Measurements from ENCODE around the gene LIME1.

The LIME1 gene

DNA sequence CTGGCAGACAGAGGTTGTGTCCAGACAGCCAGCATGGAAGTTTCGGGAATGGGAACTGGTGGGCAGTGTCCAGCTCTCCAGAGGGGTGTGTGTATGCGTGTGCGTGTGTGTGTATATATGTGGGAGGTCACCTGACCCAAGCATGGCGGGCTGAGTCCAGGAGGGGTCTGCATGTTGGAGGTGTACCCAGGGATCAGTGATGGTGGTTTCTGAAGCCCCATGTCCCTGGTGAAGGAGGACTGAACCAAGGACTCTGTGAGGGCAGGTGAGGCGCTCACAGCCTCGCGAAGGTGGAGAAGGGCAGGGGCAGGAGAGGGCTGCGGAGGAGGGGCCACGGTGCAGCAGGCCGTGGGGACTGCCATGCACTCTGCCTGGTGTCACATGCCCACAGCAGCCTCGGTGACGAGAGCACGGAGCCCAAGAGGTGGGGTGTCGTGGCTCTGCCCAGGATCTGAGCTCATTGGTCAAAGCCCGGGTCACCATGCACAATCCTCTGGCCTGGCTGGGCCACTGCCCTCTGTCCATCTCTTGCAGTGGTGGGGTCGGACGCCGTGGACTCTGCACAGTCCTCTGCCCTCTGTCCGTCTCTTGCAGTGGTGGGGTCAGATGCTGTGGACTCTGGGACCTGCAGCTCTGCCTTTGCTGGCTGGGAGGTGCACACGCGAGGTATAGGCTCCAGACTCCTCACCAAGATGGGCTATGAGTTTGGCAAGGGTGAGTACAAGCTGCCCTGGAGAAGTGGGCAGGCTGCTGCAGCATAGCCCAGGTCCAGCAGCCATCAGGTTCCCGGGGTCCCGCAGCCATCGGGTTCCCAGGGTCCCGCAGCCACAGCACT is 2.1 kb upstream of the LIME1 start:
- intact Hi-C loops (cut with DNase I), result no loop called here
- no peak for DNase-seq

DNA sequence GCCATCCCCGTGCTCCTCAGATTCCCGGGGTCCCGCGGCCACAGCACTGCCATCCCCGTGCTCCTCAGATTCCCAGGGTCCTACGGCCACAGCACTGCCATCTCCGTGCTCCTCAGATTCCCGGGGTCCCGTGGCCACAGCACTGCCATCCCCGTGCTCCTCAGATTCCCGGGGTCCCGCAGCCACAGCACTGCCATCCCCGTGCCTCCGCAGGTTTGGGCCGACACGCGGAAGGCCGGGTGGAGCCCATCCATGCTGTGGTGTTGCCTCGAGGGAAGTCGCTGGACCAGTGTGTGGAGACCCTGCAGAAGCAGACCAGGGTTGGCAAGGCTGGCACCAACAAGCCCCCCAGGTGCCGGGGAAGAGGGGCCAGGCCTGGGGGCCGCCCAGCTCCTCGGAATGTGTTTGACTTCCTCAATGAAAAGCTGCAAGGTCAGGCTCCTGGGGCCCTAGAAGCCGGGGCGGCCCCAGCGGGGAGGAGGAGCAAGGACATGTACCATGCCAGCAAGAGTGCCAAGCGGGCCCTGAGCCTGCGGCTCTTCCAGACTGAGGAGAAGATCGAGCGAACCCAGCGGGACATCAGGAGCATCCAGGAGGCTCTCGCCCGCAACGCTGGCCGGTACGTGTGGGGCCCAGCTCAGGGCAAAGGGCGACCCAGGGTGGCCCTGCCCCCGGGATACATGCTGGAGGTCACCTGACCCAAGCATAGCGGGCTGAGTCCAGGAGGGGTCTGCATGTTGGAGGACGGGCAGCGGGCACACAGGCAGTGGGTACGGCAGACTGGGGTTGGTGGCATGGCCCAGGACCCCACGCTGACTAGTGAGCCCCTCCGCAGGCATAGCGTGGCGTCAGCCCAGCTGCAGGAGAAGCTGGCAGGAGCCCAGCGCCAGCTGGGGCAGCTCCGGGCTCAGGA is 1.3 kb upstream of the LIME1 start:
- DNase-seq, result peak in 20 of 42 donors; percentile 14 to 76 (median 62)
- intact Hi-C loops (cut with DNase I), result no loop called here

DNA sequence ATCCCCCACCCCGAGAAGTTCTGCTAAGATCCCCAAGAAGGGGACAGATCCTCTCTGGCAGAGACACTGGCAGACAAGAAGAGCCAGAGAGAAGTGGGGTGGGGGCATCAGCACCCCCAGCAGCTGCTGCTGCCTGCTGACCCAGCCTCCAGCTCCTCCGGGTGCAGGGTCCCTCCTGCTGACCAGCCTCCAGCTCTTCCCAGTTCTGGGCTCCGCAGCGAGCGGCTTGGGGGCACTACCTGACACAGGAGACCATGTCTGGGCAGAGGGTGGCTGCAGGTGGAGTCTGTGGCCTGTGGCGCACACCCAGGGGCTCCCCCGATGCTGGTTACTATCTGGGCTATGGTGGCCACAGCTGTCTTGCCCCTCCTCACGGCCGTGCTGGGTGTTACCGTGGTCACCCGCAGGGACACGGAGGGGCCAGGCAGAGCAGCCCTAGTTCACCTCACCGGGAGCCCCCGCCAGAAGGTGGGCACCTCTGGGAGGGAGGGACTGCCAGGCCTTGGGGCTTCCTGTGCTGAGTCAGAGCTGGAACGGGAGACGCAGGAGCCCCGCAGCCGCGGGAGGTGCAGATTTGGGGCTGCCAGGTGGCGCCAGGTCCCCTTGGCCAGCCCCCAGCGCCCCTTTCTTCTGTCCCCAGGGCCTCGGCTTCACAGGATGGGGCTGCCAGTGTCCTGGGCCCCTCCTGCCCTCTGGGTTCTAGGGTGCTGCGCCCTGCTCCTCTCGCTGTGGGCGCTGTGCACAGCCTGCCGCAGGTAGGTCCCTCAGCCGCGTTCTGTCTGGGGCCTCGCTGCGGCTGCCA is 630 bp downstream of the LIME1 start:
- intact Hi-C loops (cut with DNase I), result no loop called here
- DNase-seq, result peak in 4 of 42 donors; percentile 28 to 57 (median 40)

DNA sequence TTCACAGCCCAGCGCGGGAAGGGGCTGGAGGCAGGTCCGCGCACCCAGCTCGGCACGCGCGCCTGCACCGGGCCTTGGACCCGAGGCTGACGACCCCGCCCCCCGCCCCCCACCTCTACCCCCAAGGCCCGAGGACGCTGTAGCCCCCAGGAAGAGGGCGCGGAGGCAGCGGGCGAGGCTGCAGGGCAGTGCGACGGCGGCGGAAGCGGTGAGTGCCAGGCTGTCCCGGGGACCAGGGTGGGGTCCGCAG is 1.2 kb downstream of the LIME1 start:
- intact Hi-C loops (cut with DNase I), result no loop called here
- no peak for DNase-seq

DNA sequence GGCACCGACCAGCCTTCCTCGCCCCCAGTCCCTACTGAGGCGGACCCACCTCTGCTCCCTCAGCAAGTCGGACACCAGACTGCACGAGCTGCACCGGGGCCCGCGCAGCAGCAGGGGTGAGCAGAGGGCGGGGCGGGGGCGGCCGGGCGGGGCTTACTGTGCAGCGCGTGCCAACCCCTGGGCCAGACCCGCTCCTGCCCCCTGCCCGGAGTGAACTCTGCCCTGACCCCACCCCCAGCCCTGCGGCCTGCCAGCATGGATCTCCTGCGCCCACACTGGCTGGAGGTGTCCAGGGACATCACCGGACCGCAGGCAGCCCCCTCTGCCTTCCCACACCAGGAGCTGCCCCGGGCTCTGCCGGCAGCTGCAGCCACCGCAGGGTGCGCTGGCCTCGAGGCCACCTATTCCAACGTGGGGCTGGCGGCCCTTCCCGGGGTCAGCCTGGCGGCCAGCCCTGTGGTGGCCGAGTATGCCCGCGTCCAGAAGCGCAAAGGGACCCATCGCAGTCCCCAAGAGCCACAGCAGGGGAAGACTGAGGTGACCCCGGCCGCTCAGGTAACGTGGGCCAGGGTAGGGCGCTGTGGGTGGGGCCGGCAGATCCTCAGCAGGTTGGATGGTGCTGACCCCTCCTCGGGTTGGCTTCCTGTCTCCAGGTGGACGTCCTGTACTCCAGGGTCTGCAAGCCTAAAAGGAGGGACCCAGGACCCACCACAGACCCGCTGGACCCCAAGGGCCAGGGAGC is 1.7 kb downstream of the LIME1 start:
- intact Hi-C loops (cut with DNase I), result no loop called here
- no peak for DNase-seq

DNA sequence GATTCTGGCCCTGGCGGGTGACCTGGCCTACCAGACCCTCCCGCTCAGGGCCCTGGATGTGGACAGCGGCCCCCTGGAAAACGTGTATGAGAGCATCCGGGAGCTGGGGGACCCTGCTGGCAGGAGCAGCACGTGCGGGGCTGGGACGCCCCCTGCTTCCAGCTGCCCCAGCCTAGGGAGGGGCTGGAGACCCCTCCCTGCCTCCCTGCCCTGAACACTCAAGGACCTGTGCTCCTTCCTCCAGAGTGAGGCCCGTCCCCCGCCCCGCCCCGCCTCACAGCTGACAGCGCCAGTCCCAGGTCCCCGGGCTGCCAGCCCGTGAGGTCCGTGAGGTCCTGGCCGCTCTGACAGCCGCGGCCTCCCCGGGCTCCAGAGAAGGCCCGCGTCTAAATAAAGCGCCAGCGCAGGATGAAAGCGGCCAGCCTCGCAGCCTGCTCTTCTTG is 2.2 kb downstream of the LIME1 start:
- DNase-seq, result peak in 20 of 42 donors; percentile 18 to 64 (median 44)
- intact Hi-C loops (cut with DNase I), result no loop called here

DNA sequence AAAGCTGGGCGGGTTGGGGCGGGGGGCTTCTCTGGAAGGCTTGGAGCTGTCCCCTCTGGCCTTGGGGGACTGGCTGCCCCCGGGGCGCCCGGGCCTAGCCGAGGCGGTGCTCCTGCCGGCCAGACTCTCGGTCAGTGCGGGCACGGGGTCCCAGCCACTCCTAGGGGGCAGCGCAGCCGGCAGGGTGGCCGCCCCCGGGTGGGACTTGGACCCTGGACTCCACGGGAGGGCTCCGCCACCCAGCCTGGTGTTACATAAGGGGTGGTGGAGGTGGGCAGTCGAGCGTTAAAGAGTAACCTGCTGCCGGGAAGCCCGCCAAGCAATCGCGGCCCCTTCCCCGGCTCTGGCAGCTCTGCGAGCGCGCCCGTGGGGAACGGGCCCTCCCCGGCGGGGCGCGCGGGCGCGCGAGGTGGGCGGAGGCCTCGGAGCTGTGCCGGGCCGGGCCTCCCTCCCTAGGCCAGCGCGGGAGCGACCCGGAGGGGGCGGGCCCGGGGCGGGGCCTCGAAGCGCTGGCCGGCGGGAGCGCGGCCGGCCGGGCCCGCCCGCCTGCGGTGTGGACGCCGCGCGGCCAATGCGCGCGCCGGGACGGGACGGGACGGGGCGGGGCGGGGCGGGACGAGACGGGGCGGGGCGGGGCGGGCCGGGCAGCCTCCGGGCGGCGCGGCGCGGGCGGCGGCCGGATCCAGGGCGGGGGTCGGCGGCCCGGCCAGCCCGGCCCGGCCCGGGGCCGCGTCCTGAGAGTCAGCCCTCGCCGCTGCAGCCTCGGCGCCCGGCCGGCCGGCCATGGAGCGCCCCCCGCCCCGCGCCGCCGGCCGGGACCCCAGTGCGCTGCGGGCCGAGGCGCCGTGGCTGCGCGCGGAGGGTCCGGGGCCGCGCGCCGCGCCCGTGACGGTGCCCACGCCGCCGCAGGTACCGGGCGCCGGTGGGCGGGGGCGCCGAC is 2.9 kb downstream of the LIME1 start, which contains the start of gene SLC2A4RG:
Gene SLC2A4RG (plus strand): TSS at position 647 of the 940 bp plus-strand sequence. CDS start 137 bp downstream, at position 784.
- DNase-seq, result peak in 41 of 42 donors; percentile 38 to 90 (median 81)
- intact Hi-C loops (cut with DNase I), result loop anchor here (5.0 kb wide), 1 partner anchor 112 kb away; the partner anchor contains the start of gene GMEB2

DNA sequence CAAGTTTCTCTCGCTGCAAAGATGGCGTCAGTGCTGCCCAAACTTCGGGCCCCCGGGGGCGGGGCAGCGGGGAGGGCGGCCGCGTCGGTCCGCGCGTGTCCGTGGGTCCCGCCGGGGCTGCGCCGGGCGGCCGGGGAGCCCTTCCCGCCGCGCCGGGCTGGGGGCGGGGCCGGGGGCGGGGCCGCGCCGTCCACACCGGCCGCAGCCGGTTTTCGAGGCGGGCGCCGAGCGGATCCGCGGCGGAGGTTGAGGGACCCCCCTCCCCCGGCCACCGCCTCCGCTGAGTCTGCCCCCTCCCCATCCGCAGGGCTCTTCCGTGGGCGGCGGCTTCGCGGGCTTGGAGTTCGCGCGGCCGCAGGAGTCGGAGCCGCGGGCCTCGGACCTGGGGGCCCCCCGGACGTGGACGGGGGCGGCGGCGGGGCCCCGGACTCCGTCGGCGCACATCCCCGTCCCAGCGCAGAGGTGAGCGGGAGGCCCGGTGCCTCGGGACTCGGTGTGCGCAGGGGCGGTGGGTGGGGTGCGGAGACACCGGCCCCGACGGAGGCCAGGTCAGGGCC is 3.7 kb downstream of the LIME1 start:
- peak in 12 of 42 donors; percentile 29 to 55 (median 46) for DNase-seq
- intact Hi-C loops (cut with DNase I), result loop anchor here (5.0 kb wide), 1 partner anchor 113 kb away; the partner anchor contains the start of gene GMEB2

DNA sequence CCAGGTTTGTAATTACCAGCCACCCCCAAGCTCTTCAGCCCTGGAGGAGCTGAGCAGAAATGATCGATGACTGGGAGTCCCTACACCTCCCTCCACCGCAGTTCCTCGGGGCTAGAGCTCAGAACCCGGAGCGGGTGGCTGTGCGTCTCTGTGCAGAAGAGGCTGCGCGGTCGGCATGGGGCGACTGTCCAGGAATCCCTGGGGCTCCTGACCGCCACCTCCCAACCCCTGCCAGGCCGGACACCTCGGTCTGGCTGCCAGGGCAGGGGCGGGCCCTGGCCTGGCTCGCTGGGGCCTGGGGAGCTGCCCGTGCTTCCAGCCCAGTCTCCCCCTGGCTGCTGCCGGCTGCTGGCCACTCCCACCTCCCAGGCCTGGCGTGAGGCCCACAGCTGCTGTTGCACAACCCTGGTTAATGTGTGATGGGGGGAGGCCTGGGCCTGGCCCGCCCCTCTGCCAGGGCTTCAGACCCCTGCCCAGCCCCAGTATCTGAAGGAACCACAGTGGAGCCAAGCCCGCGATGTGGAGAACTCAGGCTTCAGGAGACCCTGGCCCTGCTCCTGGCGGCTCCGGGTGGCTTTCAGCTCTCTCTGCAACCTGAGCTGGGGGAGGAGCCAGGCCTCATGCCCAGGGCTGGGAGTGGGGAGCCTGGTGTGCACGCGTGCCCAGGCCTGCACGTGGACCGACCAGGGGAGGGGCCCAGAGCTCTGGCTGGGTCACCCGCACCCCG is 4.3 kb downstream of the LIME1 start:
- peak; percentile 39 to 90 (median 75) for DNase-seq
- intact Hi-C loops (cut with DNase I), result loop anchor here (5.0 kb wide), 1 partner anchor 113 kb away; the partner anchor contains the start of gene GMEB2

DNA sequence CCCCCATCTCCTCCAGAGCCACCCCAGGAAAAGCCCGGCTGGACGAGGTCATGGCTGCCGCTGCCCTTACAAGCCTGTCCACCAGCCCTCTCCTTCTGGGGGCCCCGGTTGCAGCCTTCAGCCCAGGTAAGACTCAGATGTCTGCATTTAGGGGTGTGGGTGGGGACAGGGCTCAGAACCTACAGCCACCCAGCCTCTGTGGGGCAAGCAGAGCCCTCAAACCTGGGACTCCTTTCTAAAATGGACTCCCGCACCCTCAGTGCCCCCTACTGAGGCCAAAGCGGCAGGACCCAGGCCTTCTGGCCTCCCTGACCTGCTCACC is 4.9 kb downstream of the LIME1 start:
- intact Hi-C loops (cut with DNase I), result loop anchor here (5.0 kb wide), 1 partner anchor 114 kb away; the partner anchor contains the start of gene GMEB2
- no peak for DNase-seq

DNA sequence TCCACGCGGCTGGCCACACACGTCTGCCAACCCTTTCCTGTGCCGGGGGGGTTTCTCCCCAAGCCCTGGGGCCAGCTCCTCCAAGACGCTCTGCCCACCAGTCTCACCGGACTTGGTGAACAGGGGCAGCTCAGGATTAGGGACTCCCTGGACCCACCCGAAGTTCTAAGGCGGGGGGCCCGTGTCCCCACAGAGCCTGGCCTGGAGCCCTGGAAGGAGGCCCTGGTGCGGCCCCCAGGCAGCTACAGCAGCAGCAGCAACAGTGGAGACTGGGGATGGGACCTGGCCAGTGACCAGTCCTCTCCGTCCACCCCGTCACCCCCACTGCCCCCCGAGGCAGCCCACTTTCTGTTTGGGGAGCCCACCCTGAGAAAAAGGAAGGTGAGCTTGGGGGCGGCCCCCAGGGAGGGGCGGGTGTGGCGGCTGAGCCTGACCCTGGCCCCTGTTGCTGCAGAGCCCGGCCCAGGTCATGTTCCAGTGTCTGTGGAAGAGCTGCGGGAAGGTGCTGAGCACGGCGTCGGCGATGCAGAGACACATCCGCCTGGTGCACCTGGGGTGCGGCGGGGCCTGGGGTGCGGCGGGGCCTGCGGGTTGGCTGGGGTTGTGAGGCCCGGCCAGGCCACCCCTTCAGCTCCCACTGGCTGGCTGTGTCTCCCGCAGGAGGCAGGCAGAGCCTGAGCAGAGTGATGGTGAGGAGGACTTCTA is 5.4 kb downstream of the LIME1 start:
- intact Hi-C loops (cut with DNase I), result loop anchor here (5.0 kb wide), 1 partner anchor 115 kb away; the partner anchor contains the start of gene GMEB2
- no peak for DNase-seq

DNA sequence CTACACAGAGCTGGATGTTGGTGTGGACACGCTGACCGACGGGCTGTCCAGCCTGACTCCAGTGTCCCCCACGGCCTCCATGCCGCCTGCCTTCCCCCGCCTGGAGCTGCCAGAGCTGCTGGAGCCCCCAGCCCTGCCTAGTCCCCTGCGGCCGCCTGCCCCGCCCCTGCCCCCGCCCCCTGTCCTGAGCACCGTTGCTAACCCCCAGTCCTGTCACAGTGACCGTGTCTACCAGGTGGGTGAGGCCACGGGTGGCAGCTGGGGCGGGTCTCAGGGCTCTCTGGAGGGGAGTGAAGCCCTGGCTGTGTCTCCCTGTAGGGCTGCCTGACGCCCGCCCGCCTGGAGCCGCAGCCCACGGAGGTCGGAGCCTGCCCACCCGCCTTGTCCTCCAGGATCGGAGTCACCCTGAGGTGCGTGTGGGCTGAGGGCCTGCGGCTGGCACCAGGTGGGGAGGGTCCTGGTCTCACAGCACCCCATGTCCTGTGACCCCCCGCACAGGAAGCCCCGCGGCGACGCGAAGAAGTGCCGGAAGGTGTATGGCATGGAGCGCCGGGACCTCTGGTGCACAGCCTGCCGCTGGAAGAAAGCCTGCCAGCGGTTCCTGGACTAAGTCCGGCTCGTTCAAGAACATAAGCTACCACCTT is 6.0 kb downstream of the LIME1 start:
- DNase-seq, result no peak
- intact Hi-C loops (cut with DNase I), result loop anchor here (5.0 kb wide), 1 partner anchor 115 kb away; the partner anchor contains the start of gene GMEB2

DNA sequence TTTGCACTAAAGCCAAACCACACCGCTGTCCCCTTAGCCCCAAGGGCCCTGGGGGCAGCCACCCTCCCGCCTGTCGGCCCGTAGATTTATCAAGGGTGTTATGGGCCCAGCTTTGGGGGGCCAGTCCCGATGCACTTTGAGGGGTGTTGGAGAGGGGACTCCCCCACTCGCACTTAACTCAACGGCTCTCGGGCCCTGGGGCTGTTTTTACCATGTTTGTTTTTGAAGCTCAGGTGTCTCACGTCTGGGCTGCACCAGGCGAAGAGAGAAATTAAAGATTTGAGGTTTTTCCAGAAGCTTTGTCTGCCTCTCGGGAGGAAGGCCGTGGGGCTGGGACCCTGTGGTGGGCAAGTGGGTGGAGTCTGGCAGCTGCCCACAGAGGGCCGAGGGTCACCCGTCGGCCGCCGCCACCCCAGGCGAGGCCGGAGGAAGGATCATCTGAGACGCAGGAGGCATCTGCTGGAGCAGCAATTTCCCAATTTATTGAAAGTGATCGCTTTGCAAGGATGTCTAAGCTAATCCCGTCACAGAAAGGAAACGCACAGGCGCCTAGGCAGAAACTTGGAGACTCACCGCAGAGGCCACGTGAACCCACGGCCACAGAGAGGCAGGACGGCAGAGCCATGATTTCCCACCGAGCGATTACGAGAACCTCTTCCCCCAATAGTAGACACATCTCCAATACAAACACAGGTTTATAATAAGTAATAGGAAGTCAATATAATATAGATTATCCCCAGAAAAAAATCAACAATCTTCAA is 6.9 kb downstream of the LIME1 start:
- intact Hi-C loops (cut with DNase I), result loop anchor here (5.0 kb wide), 1 partner anchor 116 kb away; the partner anchor contains the start of gene GMEB2
- no peak for DNase-seq

DNA sequence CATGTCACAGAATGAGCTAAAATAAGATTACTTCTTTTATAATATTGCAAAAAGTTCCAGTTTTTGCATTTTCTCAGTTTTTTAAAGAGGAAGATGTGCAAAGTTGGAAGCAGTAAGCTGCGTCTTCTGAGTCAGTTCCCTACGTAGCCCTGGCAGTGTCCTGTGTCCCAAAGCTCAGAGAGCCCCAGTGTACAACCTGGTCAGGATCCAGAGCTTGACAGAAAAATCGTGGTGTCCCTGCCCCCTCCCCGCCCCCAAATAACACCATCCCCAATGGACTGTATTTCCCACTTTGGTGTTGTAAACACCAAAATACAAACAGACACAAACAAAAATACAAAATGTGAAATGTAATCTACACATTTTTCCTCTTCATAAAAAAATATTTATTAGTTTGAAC is 7.7 kb downstream of the LIME1 start:
- DNase-seq, result no peak
- intact Hi-C loops (cut with DNase I), result loop anchor here (5.0 kb wide), 1 partner anchor 117 kb away; the partner anchor contains the start of gene GMEB2
